B cell (primary cell): Measurements from ENCODE around the gene HOXC9. TPM values are rescaled to one million over a fixed set of nuclear protein-coding genes. Genes with fewer than 3 reads are reported as not detected.

ENCODE experiments used
- ATAC-seq: fragments of 200-7000 bp; cut with Tn5 transposase; one replicate; pipeline ENCODE4 v1.10.0; 2021; ENCODE audit warnings: low read depth, mild to moderate bottlenecking, moderate number of reproducible peaks, moderate library complexity
- CTCF ChIA-PET: fragments of 350-600 bp; sonication (Branson Sonifier 250); formaldehyde crosslinking; loops from one replicate; lab custom pipeline; 2021; ENCODE audit warnings: antibody characterized with exemption, inconsistent platforms; lab: Charles Lee
- POLR2A ChIA-PET: fragments of 350-600 bp; sonication (Branson Sonifier 250); formaldehyde crosslinking; loops from one replicate; lab custom pipeline; 2021; ENCODE audit warnings: antibody characterized with exemption; lab: Charles Lee
- DNase-seq: peaks from one replicate; pipeline ENCODE4 v3.0.0; 2013
- H2AFZ ChIP-seq: 2 replicates; pipeline ENCODE4 v1.6.1; 2012; ENCODE audit warnings: mild to moderate bottlenecking, low read depth, low read length; ENCODE audit not compliant: insufficient read depth, poor library complexity, severe bottlenecking
- H3K27ac ChIP-seq, 2 donors: 1 replicate in 1 of 2; 2 replicates in 1 of 2; pipeline ENCODE4 v1.5.1; 2012 to 2013; ENCODE audit warnings: low read length in 2 of 2, mild to moderate bottlenecking in 2 of 2, moderate library complexity in 1 of 2
- H3K27me3 ChIP-seq, 4 experiments: fragments of 200-600 bp in 1 of 4; sonication (generic) in 1 of 4; replicated peaks in 1 of 4; 1 replicate in 2 of 4; 2 replicates in 2 of 4; pipeline versions ENCODE4 v1.6.1 to v1.7.0; 2013 to 2016; ENCODE audit warnings: low read length in 3 of 4, mild to moderate bottlenecking in 2 of 4, mixed read lengths in 1 of 4, moderate library complexity in 1 of 4; ENCODE audit not compliant: insufficient read depth in 4 of 4, control insufficient read depth in 3 of 4; ENCODE audit errors: control extremely low read depth in 1 of 4
- H3K36me3 ChIP-seq, 2 experiments: replicated peaks in 1 of 2; 1 replicate in 1 of 2; 2 replicates in 1 of 2; pipeline versions ENCODE4 v1.6.1 to v1.7.1; 2013; ENCODE audit warnings: low read length in 1 of 2; ENCODE audit not compliant: insufficient read depth in 2 of 2, control insufficient read depth in 1 of 2; ENCODE audit errors: control extremely low read depth in 1 of 2, extremely low read depth in 1 of 2
- H3K4me1 ChIP-seq, 2 donors: fragments of 200-600 bp in 1 of 2; sonication (generic) in 1 of 2; 1 replicate in 1 of 2; 2 replicates in 1 of 2; pipeline versions ENCODE4 v1.5.1 to v1.6.1; 2013 to 2017; ENCODE audit warnings: low read length in 2 of 2; ENCODE audit not compliant: control insufficient read depth in 2 of 2, insufficient read depth in 2 of 2
- H3K4me2 ChIP-seq: replicated peaks from 2 replicates; pipeline ENCODE3; 2012; ENCODE audit warnings: mild to moderate bottlenecking, low read depth, low read length; ENCODE audit not compliant: poor library complexity, severe bottlenecking
- H3K4me3 ChIP-seq, 5 experiments: fragments of 200-600 bp in 1 of 5; sonication (generic) in 1 of 5; 1 replicate in 3 of 5; 2 replicates in 2 of 5; pipeline versions ENCODE4 v1.5.1 to v1.7.0; 2011 to 2016; ENCODE audit warnings: low read length in 4 of 5, mild to moderate bottlenecking in 4 of 5, low read depth in 2 of 5, control low read depth in 1 of 5, moderate library complexity in 1 of 5; ENCODE audit not compliant: insufficient read depth in 1 of 5; ENCODE audit errors: control extremely low read depth in 1 of 5, extremely low read depth in 1 of 5
- H3K79me2 ChIP-seq: fragments of 200-600 bp; sonication (generic); one replicate; pipeline ENCODE4 v1.6.0; 2016; ENCODE audit warnings: low read length; ENCODE audit not compliant: control insufficient read depth, insufficient read depth
- H3K9ac ChIP-seq: fragments of 200-600 bp; sonication (generic); 2 replicates; pipeline ENCODE4 v1.6.1; 2017; ENCODE audit warnings: mild to moderate bottlenecking, low read length, moderate library complexity
- H3K9me3 ChIP-seq, 3 donors: one replicate each; pipeline versions ENCODE4 v1.6.1 to v1.7.1; 2013; ENCODE audit warnings: low read length in 2 of 3; ENCODE audit not compliant: control insufficient read depth in 2 of 3, insufficient read depth in 1 of 3; ENCODE audit errors: control extremely low read depth in 1 of 3
- H4K20me1 ChIP-seq: 2 replicates; pipeline ENCODE4 v1.6.0; 2012; ENCODE audit warnings: mild to moderate bottlenecking, low read length; ENCODE audit not compliant: insufficient read depth, control insufficient read depth, poor library complexity, severe bottlenecking
- H3K27ac Mint-ChIP-seq: one replicate; pipeline ENCODE4 v1.8.0; 2021; ENCODE audit warnings: mixed read lengths
- H3K27me3 Mint-ChIP-seq: one replicate; pipeline ENCODE4 v1.8.0; 2021; ENCODE audit warnings: mixed read lengths
- H3K4me1 Mint-ChIP-seq: one replicate; pipeline ENCODE4 v1.8.0; 2021; ENCODE audit warnings: mixed read lengths
- H3K4me3 Mint-ChIP-seq: one replicate; pipeline ENCODE4 v1.8.0; 2021; ENCODE audit warnings: mixed read lengths
- H3K9me3 Mint-ChIP-seq: one replicate; pipeline ENCODE4 v1.8.0; 2022; ENCODE audit warnings: mixed read lengths; ENCODE audit not compliant: insufficient read depth
- EZH2 ChIP-seq: IDR thresholded peaks from 2 replicates; pipeline ENCODE4 v1.6.1; 2012; ENCODE audit warnings: borderline replicate concordance, low read depth, mild to moderate bottlenecking, moderate library complexity, low read length; ENCODE audit not compliant: insufficient read depth, poor library complexity, severe bottlenecking
- WGBS: methylation state at CpG from one replicate; pipeline ENCODE4 v1.1.5; 2013; ENCODE audit warnings: missing lambda C conversion rate; ENCODE audit not compliant: insufficient coverage; 5-methylcytosine and 5-hydroxymethylcytosine counted together
- intact Hi-C: fragments of 100-400 bp; cut with micrococcal nuclease; formaldehyde crosslinking; loops from one replicate; pipeline ENCODE4 v1.10.0; 2022
- polyA plus RNA-seq: library from polyadenylated mRNA; depleted of rRNA; stranded (reverse); fragments of >200 nt; gene quantifications from 2 replicates; pipeline ENCODE4 v1.2.3, GENCODE V29; 2012
- total RNA-seq, 2 donors: library from RNA; stranded (reverse); fragments of 120-200 nt in 1 of 2; gene quantifications; 1 replicate in 1 of 2; 2 replicates in 1 of 2; pipeline versions ENCODE4 v1.2.3 to v1.2.4, GENCODE V29; 2013 to 2022
- TF ChIP-seq, protein P1 (sequence below): fragments of 200-600 bp; IDR thresholded peaks from one replicate; pipeline ENCODE4 v1.8.0; 2022; ENCODE audit warnings: antibody characterized with exemption, mild to moderate bottlenecking

Gene HOXC9
- total and polyA plus RNA-seq, 2 donors (not counting 1 experiment from before 2014, with no cell fraction given) = not detected

DNA sequence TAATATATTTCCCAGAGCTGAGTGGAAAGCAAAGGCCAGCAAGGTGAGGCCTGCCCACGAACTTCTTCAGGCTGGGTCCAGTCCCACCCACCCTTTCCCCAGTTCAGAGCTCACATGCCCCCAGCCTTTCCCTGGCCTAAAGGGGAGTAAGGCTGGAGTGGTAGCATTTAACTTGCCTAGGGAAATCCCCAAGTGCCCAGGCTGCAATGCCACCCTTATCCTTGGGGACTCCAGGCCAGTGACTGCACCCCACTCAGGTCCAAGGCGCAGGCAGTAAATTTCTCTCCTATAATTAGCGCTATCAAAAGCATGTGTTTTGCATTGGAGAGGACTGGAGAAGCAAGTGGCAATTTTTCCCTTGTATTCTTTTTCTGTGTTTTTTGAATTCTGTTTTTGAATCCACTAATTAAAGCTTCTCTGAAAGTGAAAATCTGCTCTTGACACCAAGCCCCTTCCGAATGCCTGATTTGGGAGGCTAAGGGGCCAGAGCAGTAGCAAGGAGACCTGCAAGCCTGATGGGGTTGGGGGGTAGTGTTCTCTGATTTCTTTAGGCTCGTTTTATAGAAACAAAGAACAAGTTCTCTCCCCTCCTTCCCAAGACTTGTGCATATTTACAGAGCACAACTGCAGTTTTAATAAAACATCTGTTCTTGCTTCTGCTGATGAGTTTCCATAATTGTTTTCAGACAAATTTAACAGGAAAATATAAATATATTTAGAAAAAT, 24.8 kb downstream of the HOXC9 start:
- H3K27me3 Mint-ChIP-seq = peaks cover 72% of the 10 kb centered on the region
- H3K4me3 ChIP-seq = no peak overlapping the region
- intact Hi-C loops = no loop called here
- ChIA-PET POLR2A (interaction anchor here (0.6 kb wide), 1 partner anchor 185 kb away, joined by 5 read pairs; no protein-coding TSS in a partner anchor), CTCF (interaction anchor here (0.7 to 2.7 kb wide), 5 partner anchors 8 to 369 kb away, joined by 3 to 22 read pairs (median 5); partner anchors contain the start of gene HOXC5)
- ATAC-seq = no peak
- H3K4me1 ChIP-seq = peaks cover 0 to 26% of the 10 kb centered on the region in 2 donors
- whole genome bisulfite sequencing = no CpG with 5 or more reads among the region's 5 CpGs
- H3K27me3 ChIP-seq = peaks cover 0 to 93% (median 78%) of the 10 kb centered on the region in 4 experiments
- peaks cover 16% of the 10 kb centered on the region for H3K4me1 Mint-ChIP-seq
- H3K4me2 ChIP-seq = no peak overlapping the region
- no peak for DNase-seq
- H3K9me3 ChIP-seq = peaks cover 0 to 13% (median 0%) of the 10 kb centered on the region in 3 donors
- no peak overlapping the region for H3K27ac Mint-ChIP-seq
- H3K4me3 Mint-ChIP-seq = no peak overlapping the region
- H3K36me3 ChIP-seq = no peaks in the 10 kb centered on the region
- H3K79me2 ChIP-seq = no peaks in the 10 kb centered on the region
- H3K9ac ChIP-seq = no peak overlapping the region
- no peak overlapping the region for H2AFZ ChIP-seq
- no peaks in the 10 kb centered on the region for H3K9me3 Mint-ChIP-seq
- TF ChIP-seq EZH2 = no peak
- TF ChIP-seq, protein P1, sequence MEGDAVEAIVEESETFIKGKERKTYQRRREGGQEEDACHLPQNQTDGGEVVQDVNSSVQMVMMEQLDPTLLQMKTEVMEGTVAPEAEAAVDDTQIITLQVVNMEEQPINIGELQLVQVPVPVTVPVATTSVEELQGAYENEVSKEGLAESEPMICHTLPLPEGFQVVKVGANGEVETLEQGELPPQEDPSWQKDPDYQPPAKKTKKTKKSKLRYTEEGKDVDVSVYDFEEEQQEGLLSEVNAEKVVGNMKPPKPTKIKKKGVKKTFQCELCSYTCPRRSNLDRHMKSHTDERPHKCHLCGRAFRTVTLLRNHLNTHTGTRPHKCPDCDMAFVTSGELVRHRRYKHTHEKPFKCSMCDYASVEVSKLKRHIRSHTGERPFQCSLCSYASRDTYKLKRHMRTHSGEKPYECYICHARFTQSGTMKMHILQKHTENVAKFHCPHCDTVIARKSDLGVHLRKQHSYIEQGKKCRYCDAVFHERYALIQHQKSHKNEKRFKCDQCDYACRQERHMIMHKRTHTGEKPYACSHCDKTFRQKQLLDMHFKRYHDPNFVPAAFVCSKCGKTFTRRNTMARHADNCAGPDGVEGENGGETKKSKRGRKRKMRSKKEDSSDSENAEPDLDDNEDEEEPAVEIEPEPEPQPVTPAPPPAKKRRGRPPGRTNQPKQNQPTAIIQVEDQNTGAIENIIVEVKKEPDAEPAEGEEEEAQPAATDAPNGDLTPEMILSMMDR = no peak
- H4K20me1 ChIP-seq = no peaks in the 10 kb centered on the region
- no peak overlapping the region for H3K27ac ChIP-seq
